Nephron progenitor cell (in vitro differentiated cells): Measurements from ENCODE around the gene PPP2R2D.
"Not testable (repeated sequence)": the region's sequence is repeated elsewhere in the genome, so short reads cannot be mapped to it uniquely, and the experiment has no call there.

ENCODE experiments used
- DNase-seq: peaks from one replicate; pipeline ENCODE4 v3.0.0; 2021
- H3K27ac Mint-ChIP-seq: 2 replicates; pipeline ENCODE4 v1.8.0; 2021; ENCODE audit warnings: mild to moderate bottlenecking, moderate library complexity, mixed read lengths
- H3K27me3 Mint-ChIP-seq: 2 replicates; pipeline ENCODE4 v1.8.0; 2021; ENCODE audit warnings: mild to moderate bottlenecking, low read depth, mixed read lengths; ENCODE audit not compliant: poor library complexity
- H3K36me3 Mint-ChIP-seq: 2 replicates; pipeline ENCODE4 v1.8.0; 2021; ENCODE audit warnings: low read depth, mixed read lengths
- H3K4me1 Mint-ChIP-seq: 2 replicates; pipeline ENCODE4 v1.8.0; 2021; ENCODE audit warnings: mixed read lengths
- H3K4me3 Mint-ChIP-seq: 2 replicates; pipeline ENCODE4 v1.8.0; 2021; ENCODE audit warnings: mild to moderate bottlenecking, moderate library complexity, mixed read lengths
- H3K9me3 Mint-ChIP-seq: 2 replicates; pipeline ENCODE4 v1.8.0; 2021; ENCODE audit warnings: mild to moderate bottlenecking, moderate library complexity, mixed read lengths
- TF ChIP-seq, protein P1 (sequence below): fragments of 200-600 bp; sonication (generic); IDR thresholded peaks from 2 replicates; pipeline ENCODE4 v1.5.0; 2021; ENCODE audit warnings: antibody characterized with exemption

The PPP2R2D gene

DNA sequence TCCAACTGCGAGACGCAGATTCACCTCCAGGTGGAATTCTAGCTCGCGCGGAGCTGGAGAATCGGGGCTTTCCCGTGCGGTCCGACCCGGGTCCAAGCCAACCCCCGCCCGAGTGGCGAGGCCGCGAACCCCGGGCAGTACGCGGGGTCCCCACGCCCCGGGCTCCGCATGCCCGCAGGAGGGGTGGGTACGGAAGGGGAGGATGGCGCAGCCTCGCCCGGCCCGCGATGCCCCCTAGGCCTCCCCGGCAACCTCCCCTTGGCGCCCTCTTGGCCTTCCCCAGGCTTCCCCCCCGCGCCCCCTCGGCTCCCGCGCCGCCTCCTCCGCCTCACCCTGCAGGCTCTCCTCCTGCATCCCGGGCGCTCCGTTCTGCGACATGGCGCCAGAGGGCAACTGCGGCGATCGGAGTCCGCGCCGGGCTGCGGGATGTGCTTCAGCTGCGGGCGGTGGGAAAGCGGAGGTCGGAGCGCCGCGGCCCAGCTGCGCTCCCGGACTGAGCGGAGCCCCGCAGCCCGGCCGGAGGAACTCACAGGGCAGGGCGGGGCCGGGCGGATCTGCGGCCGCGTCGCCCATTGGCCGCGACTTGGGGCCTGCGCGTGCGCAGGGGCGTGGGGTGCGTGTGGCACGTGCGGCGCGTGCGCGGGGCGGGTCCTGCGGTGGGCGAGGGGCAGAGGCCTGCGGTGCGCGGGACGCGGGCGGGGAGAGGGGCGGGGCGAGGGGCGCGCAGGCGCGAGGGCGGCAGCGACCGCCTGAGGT, 80.8 kb downstream of the PPP2R2D start, which contains the start of gene BNIP3:
TSS of gene BNIP3 (minus strand) at position 495 of the 756 bp plus-strand sequence. CDS start at position 378, 117 bp downstream.
- TF ChIP-seq, protein P1, sequence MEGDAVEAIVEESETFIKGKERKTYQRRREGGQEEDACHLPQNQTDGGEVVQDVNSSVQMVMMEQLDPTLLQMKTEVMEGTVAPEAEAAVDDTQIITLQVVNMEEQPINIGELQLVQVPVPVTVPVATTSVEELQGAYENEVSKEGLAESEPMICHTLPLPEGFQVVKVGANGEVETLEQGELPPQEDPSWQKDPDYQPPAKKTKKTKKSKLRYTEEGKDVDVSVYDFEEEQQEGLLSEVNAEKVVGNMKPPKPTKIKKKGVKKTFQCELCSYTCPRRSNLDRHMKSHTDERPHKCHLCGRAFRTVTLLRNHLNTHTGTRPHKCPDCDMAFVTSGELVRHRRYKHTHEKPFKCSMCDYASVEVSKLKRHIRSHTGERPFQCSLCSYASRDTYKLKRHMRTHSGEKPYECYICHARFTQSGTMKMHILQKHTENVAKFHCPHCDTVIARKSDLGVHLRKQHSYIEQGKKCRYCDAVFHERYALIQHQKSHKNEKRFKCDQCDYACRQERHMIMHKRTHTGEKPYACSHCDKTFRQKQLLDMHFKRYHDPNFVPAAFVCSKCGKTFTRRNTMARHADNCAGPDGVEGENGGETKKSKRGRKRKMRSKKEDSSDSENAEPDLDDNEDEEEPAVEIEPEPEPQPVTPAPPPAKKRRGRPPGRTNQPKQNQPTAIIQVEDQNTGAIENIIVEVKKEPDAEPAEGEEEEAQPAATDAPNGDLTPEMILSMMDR, result no peak
- Mint-ChIP-seq H3K27ac (no peak within 1 kb of the TSS), H3K4me3 (peak within 1 kb of the TSS; percentile 93), H3K9me3 (peaks cover 45% of the 10 kb centered on the region), H3K27me3 (peaks cover 16% of the 10 kb centered on the region), H3K4me1 (peaks cover 42% of the 10 kb centered on the region), H3K36me3 (peaks cover 66% of the 10 kb centered on the region)
- DNase-seq, result peak; percentile 99

DNA sequence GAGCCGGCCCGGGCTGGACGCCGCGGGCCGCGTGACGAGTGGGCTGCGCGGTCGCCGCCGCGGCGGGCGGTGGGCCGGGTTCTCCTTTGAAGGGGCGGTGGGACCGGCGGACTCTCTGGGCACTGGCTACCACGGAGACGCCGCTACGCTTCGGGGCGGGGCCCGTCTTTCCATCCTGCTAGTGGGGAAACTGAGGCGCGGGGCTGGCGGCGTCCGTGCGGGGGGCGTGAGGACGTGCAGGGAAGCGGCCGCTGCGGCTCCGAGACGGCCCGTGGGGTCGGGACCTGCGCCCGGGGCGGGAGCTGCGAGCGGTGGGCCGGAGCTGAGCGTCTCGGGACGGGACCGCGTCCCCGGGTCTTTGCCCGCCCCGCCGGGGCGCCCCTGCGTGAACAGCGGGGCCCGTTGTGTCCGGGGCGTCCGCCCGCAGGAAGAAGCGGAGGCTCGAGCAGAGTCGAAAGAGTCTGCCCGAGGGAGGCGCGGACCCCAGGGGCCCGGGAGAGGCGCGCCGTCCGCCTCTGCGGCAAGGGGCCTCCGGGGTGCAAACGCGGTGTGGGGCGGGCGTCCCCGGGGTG, 81.5 kb downstream of the PPP2R2D start:
- Mint-ChIP-seq H3K4me3 (peak overlapping the region; percentile 64), H3K4me1 (peaks cover 35% of the 10 kb centered on the region), H3K27ac (no peak overlapping the region), H3K9me3 (peaks cover 52% of the 10 kb centered on the region), H3K27me3 (peaks cover 16% of the 10 kb centered on the region), H3K36me3 (peaks cover 62% of the 10 kb centered on the region)
- DNase-seq, result no peak
- TF ChIP-seq, protein P1, result no peak

DNA sequence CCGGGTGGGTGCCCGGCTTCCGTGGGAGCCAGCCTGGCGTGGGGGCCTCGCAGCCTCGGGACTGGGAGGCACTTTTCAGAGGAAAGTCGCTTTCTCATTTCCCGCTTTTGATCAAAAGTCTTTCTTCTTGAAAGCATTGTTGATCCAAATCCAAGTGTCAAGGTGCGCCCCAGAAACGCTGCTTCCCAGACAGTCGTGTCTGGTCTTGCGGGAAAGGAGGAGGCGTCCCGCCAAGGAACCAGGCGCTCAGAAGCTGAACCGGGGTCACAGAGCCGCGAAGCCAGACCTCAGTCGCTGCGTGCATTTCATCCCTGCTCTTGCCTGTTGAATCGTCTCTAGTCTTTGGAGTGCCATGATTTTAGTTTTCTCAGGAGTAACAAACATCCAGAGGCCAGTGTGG, 82.0 kb downstream of the PPP2R2D start:
- no peak for DNase-seq
- H3K27ac Mint-ChIP-seq, result no peak overlapping the region
- TF ChIP-seq, protein P1, result no peak
- peaks cover 30% of the 10 kb centered on the region for H3K4me1 Mint-ChIP-seq
- peaks cover 55% of the 10 kb centered on the region for H3K9me3 Mint-ChIP-seq
- peaks cover 57% of the 10 kb centered on the region for H3K36me3 Mint-ChIP-seq
- peaks cover 16% of the 10 kb centered on the region for H3K27me3 Mint-ChIP-seq
- H3K4me3 Mint-ChIP-seq, result peak overlapping the region; percentile 68

DNA sequence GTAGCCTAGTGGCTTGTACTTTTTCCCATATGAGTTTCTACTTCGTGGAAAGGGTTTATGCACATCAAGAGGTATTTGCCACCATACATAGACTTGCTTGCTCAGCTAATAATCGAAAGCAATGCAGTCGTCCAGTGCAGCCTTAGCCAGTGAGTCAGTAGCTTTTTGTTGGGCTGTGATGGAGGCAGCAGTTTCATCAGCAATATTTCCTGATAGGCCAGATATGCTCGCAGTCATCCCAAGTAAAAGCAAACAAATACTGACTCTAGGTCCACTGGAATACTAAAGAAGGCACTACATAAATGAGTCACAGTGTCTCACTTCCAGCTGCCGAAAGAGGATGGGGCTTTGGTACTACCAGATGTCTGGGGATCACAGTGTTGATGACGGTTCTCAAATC, 83.0 kb downstream of the PPP2R2D start:
- H3K9me3 Mint-ChIP-seq, result peaks cover 59% of the 10 kb centered on the region
- no peak for DNase-seq
- TF ChIP-seq, protein P1, result no peak
- H3K4me3 Mint-ChIP-seq, result no peak overlapping the region
- H3K27me3 Mint-ChIP-seq, result peaks cover 16% of the 10 kb centered on the region
- H3K36me3 Mint-ChIP-seq, result peaks cover 47% of the 10 kb centered on the region
- H3K4me1 Mint-ChIP-seq, result peaks cover 20% of the 10 kb centered on the region
- no peak overlapping the region for H3K27ac Mint-ChIP-seq

DNA sequence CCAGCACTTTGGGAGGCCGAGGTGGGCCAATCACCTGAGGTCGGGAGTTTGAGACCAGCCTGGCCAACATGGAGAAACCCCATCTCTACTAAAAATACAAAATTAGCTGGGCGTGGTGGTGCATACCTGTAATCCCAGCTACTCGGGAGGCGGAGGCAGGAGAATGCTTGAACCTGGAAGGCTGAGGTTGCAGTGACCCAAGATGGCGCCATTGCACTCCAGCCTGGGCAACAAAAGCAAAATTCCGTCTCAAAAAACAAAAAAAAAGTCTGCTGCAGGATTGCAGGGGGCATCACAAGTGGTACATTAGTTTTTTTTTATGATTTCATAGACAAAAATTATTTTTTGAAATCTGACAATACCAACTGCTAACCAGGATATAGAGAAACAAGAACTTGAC, 86.0 kb downstream of the PPP2R2D start:
- peaks cover 58% of the 10 kb centered on the region for H3K9me3 Mint-ChIP-seq
- H3K27ac Mint-ChIP-seq, H3K4me1 Mint-ChIP-seq, H3K4me3 Mint-ChIP-seq, DNase-seq, H3K27me3 Mint-ChIP-seq: not testable (repeated sequence)
- peaks cover 34% of the 10 kb centered on the region for H3K36me3 Mint-ChIP-seq

DNA sequence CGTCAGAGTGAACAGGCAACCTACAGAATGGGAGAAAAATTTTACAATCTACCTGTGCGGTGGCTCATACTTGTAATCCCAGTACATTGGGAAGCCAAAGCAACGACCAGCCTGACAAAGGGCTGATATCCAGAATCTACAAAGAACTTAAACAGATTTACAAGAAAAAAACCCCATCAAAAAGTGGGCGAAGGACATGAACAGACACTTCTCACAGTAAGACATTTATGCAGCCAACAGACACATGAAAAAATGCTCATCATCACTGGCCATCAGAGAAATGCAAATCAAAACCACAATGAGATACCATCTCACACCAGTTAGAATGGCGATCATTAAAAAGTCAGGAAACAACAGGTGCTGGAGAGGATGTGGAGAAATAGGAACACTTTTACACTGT, 86.5 kb downstream of the PPP2R2D start:
- H3K4me1 Mint-ChIP-seq, H3K27me3 Mint-ChIP-seq, H3K27ac Mint-ChIP-seq, DNase-seq, H3K4me3 Mint-ChIP-seq: not testable (repeated sequence)
- peaks cover 34% of the 10 kb centered on the region for H3K36me3 Mint-ChIP-seq
- peaks cover 58% of the 10 kb centered on the region for H3K9me3 Mint-ChIP-seq

DNA sequence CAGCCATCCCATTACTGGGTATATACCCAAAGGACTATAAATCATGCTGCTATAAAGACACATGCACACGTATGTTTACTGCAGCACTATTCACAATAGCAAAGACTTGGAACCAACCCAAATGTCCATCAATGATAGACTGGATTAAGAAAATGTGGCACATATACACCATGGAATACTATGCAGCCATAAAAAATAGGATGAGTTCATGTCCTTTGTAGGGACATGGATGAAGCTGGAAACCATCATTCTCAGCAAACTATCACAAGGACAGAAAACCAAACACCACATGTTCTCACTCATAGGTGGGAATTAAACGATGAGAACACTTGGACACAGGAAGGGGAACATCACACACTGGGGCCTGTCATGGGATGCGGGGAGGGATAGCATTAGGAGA, 87.0 kb downstream of the PPP2R2D start:
- DNase-seq, H3K4me3 Mint-ChIP-seq, H3K27me3 Mint-ChIP-seq, H3K27ac Mint-ChIP-seq, H3K4me1 Mint-ChIP-seq: not testable (repeated sequence)
- H3K36me3 Mint-ChIP-seq, result peaks cover 34% of the 10 kb centered on the region
- peaks cover 57% of the 10 kb centered on the region for H3K9me3 Mint-ChIP-seq
